Adrenal gland (tissue), 12 donors: ENCODE data around the gene CD22. TPM values are rescaled to one million over a fixed set of nuclear protein-coding genes. Genes with fewer than 3 reads are reported as not detected.

ENCODE experiments used
- DNase-seq, 7 donors: peaks; one replicate each; pipeline ENCODE4 v3.0.0-alpha.2; 2019 to 2020
- H3K27ac ChIP-seq, 5 donors: fragments of 200-600 bp; sonication (generic) in 4 of 5; 1 replicate in 3 of 5; 2 replicates in 2 of 5; pipeline versions ENCODE4 v1.5.1 to v1.8.0; 2016 to 2020; ENCODE audit warnings: mild to moderate bottlenecking in 1 of 5
- H3K27me3 ChIP-seq: fragments of 200-600 bp; 2 replicates; pipeline ENCODE4 v1.8.0; 2021
- H3K36me3 ChIP-seq, 2 donors: fragments of 200-600 bp; replicated peaks in 1 of 2; 1 replicate in 1 of 2; 2 replicates in 1 of 2; pipeline versions ENCODE4 v1.5.1 to v1.8.0; 2018 to 2022
- H3K4me1 ChIP-seq, 2 donors: fragments of 200-600 bp; replicated peaks in 1 of 2; 1 replicate in 1 of 2; 2 replicates in 1 of 2; pipeline versions ENCODE4 v1.5.1 to v1.8.0; 2018 to 2021
- H3K4me3 ChIP-seq, 4 donors: fragments of 200-600 bp; sonication (generic) in 3 of 4; one replicate each; pipeline ENCODE4 v1.5.1; 2016 to 2018
- H3K9me3 ChIP-seq, 3 donors: fragments of 200-600 bp; sonication (generic) in 1 of 3; replicated peaks in 1 of 3; 1 replicate in 2 of 3; 2 replicates in 1 of 3; pipeline versions ENCODE4 v1.5.1 to v1.8.0; 2016 to 2021
- CTCF ChIP-seq, 6 experiments: fragments of 450-650 bp in 4 of 6; fragments of 200-600 bp in 2 of 6; sonication (generic) in 1 of 6; IDR thresholded peaks; 1 replicate in 5 of 6; 2 replicates in 1 of 6; pipeline versions ENCODE4 v1.5.1 to v1.8.0; 2016 to 2021; ENCODE audit warnings: antibody characterized with exemption in 6 of 6, mild to moderate bottlenecking in 2 of 6, moderate library complexity in 1 of 6
- POLR2A ChIP-seq, 2 donors: fragments of 450-650 bp; IDR thresholded peaks; one replicate each; pipeline ENCODE4 v1.6.1; 2017; ENCODE audit warnings: antibody characterized with exemption in 2 of 2, mild to moderate bottlenecking in 2 of 2, moderate library complexity in 1 of 2
- WGBS, 4 donors: extraction: QIAGEN DNeasy Blood & Tissue Kit in 2 of 4; methylation state at CpG; one replicate each; pipeline versions ENCODE4 v1.1.5 to v1.1.7; 2013 to 2017; 5-methylcytosine and 5-hydroxymethylcytosine counted together
- intact Hi-C, 2 donors: fragments of 100-400 bp; cut with DNase I; formaldehyde crosslinking; loops; one replicate each; pipeline versions ENCODE4 v1.14.1 to v1.15.0; 2022 to 2023
- polyA plus RNA-seq, 3 donors: library from polyadenylated mRNA; stranded (reverse); fragments of 200-250 nt in 2 of 3; fragments of 350-450 nt in 1 of 3; fragmentation: Illumina TruSeq in 1 of 3; extraction: RNeasy Lipid Tissue Mini Kit (QIAGEN cat#74804) in 1 of 3; gene quantifications; one replicate each; pipeline ENCODE4 v1.2.3, GENCODE V29; 2013 to 2014
- total RNA-seq, 9 donors: library from RNA; depleted of rRNA in 4 of 9; stranded (reverse); fragments of >200 nt in 4 of 9; fragments of 120-200 nt in 1 of 9; fragmentation: NEBNext Ultra II Directional in 1 of 9; extraction: Animal tissue kit (Norgen Biotek cat#: 25700) in 1 of 9; gene quantifications; one replicate each; pipeline versions ENCODE4 v1.1.0 to v1.2.4, GENCODE V29; 2013 to 2023
- donor health status: healthy with polysubstance abuse.
- donor health status: Bipolar disorder and iron deficiency.
- donor health status: DM: yes; HTN: yes; CAD: no.
- donor health status: DM: no; HTN: no; CAD: no.
- donor health status: DM: no; HTN: no; CAD: no.
- donor health status: DM: yes; HTN: yes; CAD: no.

CD22 gene
- total and polyA plus RNA-seq, 12 donors = 1.8 to 16.1 (median 6.2) TPM

DNA sequence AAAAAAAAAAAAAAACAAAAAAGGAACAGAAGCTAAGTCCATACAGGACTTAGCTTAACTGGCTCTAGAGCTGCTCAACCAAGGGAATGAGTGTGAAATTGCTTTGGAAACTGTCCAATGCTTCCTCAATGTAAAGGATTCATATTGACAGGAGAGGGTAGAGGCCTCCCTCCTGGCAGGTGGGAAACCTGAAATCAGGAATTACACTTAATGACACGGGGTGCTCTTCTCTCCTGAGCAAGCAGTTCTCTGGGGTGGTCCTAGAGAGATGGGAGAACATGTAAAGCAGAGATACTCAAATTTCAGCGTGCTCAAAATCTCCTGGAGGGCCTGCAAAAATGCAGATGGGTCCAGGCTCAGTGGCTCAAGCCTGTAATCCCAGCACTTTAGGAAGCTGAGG, 40.7 kb upstream of the CD22 start:
- no peaks in the 10 kb centered on the region for H3K4me1 ChIP-seq
- no peak for DNase-seq
- no peak overlapping the region for H3K27ac ChIP-seq
- H3K4me3 ChIP-seq = no peak overlapping the region
- H3K36me3 ChIP-seq = no peaks in the 10 kb centered on the region
- WGBS, 4 donors = 66 to 90% (median 75%) methylated on average over 2 of the region's 2 CpGs
- intact Hi-C loops = no loop called here
- no peak for TF ChIP-seq CTCF (IDR thresholded peaks at IDR 0.05)
- H3K9me3 ChIP-seq = no peaks in the 10 kb centered on the region
- no peaks in the 10 kb centered on the region for H3K27me3 ChIP-seq

DNA sequence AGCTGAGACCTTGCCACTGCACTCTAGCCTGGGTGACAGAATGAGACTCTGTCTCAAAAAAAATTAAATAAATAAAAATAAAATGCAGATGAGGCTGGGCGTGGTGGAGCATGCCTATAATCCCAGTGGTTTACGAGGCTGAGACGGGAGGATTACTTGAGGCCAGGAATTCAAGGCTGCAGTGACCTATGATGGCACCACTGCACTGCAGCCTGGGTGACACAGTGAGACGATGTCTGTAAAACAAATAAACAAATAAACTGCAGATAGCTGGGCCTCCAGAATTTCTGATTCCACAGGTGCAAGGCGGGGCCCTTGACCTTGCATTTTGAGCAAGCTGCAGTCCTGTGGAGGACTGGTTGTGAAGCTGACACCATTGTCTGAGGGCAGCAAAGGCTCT, 40.1 kb upstream of the CD22 start:
- intact Hi-C loops = no loop called here
- 60 to 73% (median 67%) methylated on average over 5 of the region's 5 CpGs for WGBS, 4 donors

GRCh38 chr19:35290381-35291127, 38.4 kb upstream of the CD22 start:
- H3K4me1 ChIP-seq = no peaks in the 10 kb centered on the region
- no peaks in the 10 kb centered on the region for H3K27me3 ChIP-seq
- TF ChIP-seq CTCF (IDR thresholded peaks at IDR 0.05) = no peak
- no peak for TF ChIP-seq POLR2A (IDR thresholded peaks at IDR 0.05)
- no peak overlapping the region for H3K27ac ChIP-seq
- WGBS, 4 donors = 79 to 86% (median 83%) methylated on average over 11 to 20 of the region's 20 CpGs
- no peak for DNase-seq
- no peaks in the 10 kb centered on the region for H3K36me3 ChIP-seq
- H3K9me3 ChIP-seq = no peaks in the 10 kb centered on the region
- H3K4me3 ChIP-seq = no peak overlapping the region
- intact Hi-C loops = no loop called here

More for the DNA sequence above, 40.1 kb upstream of the CD22 start:
- Histone ChIP-seq H3K27me3 (no peaks in the 10 kb centered on the region), H3K4me3 (no peak overlapping the region), H3K27ac (no peak overlapping the region), H3K9me3 (no peaks in the 10 kb centered on the region), H3K36me3 (no peaks in the 10 kb centered on the region), H3K4me1 (no peaks in the 10 kb centered on the region)
- DNase-seq = no peak
- TF ChIP-seq POLR2A (IDR thresholded peaks at IDR 0.05) = no peak

DNA sequence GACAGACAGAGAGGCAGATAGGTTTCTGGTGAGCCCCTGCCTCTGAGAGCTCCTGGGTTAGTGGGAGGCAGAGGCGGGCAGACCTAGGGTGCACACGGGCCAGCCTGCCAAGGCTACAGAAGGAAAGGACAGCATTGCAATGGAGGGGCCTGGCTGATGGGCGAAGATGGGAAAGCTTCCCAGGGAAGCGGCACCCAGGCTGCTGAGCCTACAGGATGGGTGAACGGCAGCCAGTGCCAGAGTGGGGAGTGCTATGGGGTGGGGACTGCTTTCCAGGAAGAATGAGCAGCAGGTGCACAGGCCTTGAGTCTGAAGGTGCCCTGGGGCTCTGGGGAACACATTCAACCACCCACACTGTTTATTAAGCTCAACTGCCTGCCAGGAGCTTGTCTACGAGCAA, 37.7 kb upstream of the CD22 start:
- DNase-seq = no peak
- TF ChIP-seq CTCF (IDR thresholded peaks at IDR 0.05) (no peak), POLR2A (IDR thresholded peaks at IDR 0.05) (no peak)
- Histone ChIP-seq H3K4me1 (no peaks in the 10 kb centered on the region), H3K4me3 (no peak overlapping the region), H3K36me3 (no peaks in the 10 kb centered on the region), H3K27ac (no peak overlapping the region), H3K27me3 (no peaks in the 10 kb centered on the region), H3K9me3 (no peaks in the 10 kb centered on the region)
- WGBS, 4 donors = 75 to 91% (median 84%) methylated on average over 3 to 6 of the region's 6 CpGs
- intact Hi-C loops = no loop called here

DNA sequence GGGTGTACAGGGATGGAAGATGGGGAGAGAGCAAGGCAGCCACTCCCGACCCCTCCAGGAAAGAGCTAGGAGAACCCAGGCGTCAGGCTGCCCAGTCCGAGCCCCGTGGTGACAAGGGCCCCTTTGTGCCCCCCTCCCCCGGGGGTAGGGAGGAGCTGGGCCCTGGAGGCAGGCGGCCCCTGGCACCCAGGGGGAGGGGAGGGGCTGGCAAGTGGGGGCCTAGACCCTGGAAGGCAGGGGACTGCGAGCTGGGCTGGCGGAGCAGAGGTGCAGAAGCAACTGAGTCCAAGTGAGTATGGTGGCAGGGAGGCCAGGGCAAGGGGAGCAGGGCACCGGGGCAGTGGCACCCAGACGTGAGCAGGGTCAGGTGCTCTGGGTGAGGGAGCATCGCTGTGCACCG, 37.1 kb upstream of the CD22 start, which contains the start of gene MAG:
Gene MAG, plus strand, starts transcription at position 246 of the 400 bp plus-strand sequence. CDS start 3,248 bp downstream, outside the sequence.
- Histone ChIP-seq H3K36me3 (no peaks in the 10 kb centered on the region), H3K27me3 (no peaks in the 10 kb centered on the region), H3K4me3 (no peak within 1 kb of the TSS), H3K9me3 (no peaks in the 10 kb centered on the region), H3K4me1 (no peaks in the 10 kb centered on the region), H3K27ac (no peak within 1 kb of the TSS)
- 67 to 85% (median 75%) methylated on average over 5 to 12 of the region's 12 CpGs for WGBS, 4 donors
- TF ChIP-seq CTCF (IDR thresholded peaks at IDR 0.05) (no peak), POLR2A (IDR thresholded peaks at IDR 0.05) (no peak)
- no peak for DNase-seq
- intact Hi-C loops = no loop called here
